ENCODE results near the gene ZIC1.

DNA sequence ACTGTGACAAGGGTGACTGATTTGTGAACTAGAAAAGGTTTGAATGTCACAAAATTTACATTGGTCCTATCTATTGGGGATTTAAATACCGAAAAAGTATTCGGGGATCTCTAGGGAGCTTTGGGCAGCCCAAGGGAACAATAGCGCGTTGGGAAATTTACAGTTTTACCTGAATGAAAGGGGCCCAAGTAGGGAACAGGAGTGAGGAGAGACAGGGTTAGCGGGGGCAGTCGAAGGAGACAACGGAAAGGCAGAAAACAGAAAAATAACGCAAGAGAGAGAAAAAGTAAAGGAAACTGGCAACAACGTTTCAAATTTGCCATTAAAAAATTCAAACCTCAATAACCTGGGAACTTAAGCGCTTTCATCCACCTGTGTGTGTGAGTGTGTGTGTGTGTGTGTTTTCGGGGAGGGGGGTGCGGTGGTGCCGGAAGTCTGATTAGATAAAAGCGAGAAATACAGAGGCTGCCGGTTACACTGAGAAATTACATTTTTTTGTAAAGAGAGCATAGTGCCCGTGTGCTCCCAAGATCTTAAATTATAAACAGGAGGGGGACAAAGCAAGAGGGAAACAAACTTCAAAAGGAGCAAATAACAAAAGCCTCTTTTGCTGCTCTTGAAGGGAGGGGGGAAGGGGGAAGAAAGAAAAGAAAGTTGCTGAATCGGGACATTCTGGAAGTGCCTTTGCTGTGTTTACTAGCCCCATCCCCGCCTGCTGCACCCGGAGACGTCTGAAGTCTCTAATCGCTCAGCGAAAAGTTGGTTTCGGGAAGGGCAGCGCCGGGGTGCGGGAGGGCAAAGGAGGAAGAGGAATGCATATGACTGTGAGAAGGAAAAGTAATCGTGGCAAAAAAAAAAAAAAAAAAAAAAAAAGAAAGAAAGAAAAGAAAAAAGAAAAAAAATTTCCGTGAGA lies 721 bp upstream of the ZIC1 start:
- TF ChIP-seq CTCF (optimal IDR thresholded peaks at IDR 0.05 in 1 of 3, IDR thresholded peaks at IDR 0.05 in 1 of 3, conservative IDR thresholded peaks at IDR 0.05 in 1 of 3; ENCODE audit: extremely low read depth in 1 of 3, insufficient read depth in 2 of 3, low read length in 3 of 3) = no peak
- TF ChIP-seq EZH2 (IDR thresholded peaks at IDR 0.05; ENCODE audit: low read length) = no peak

All from keratinocyte (primary cell).